Body of pancreas (tissue), 4 donors: ENCODE data around the gene CXCL8. TPM values are rescaled to one million over a fixed set of nuclear protein-coding genes. Genes with fewer than 3 reads are reported as not detected.
A peak's percentile ranks its signal among the peaks of the same experiment; 100 is the strongest.

Experiments used
- ATAC-seq: fragments of 150-250 bp; one replicate; pipeline ENCODE4 v1.9.1; 2016
- DNase-seq, 4 donors: peaks; one replicate each; pipeline ENCODE4 v3.0.0-alpha.2; 2019
- H3K27ac ChIP-seq, 4 donors: fragments of 200-600 bp; sonication (generic); 1 replicate in 3 of 4; 2 replicates in 1 of 4; pipeline versions ENCODE4 v1.5.1 to v1.6.1; 2016 to 2019; ENCODE audit warnings: mild to moderate bottlenecking in 1 of 4, mixed read lengths in 1 of 4, moderate library complexity in 1 of 4
- H3K27me3 ChIP-seq, 2 donors: fragments of 200-600 bp; sonication (generic); one replicate each; pipeline ENCODE4 v1.6.0; 2016; ENCODE audit warnings: mild to moderate bottlenecking in 1 of 2
- H3K36me3 ChIP-seq, 2 donors: fragments of 200-600 bp; sonication (generic); replicated peaks in 1 of 2; 2 replicates each; pipeline ENCODE4 v1.5.1; 2016; ENCODE audit warnings: low read depth in 2 of 2; ENCODE audit not compliant: insufficient read depth in 1 of 2
- H3K4me1 ChIP-seq: fragments of 200-600 bp; sonication (generic); one replicate; pipeline ENCODE4 v1.6.0; 2016
- H3K4me3 ChIP-seq, 2 donors: fragments of 200-600 bp; sonication (generic); 1 replicate in 1 of 2; 2 replicates in 1 of 2; pipeline ENCODE4 v1.5.1; 2016 to 2019
- H3K9me3 ChIP-seq, 3 donors: fragments of 200-600 bp; sonication (generic); 1 replicate in 2 of 3; 2 replicates in 1 of 3; pipeline ENCODE4 v1.5.1; 2016
- POLR2A ChIP-seq, 3 donors: fragments of 450-650 bp; IDR thresholded peaks; one replicate each; pipeline ENCODE4 v1.6.1; 2016; ENCODE audit warnings: antibody characterized with exemption in 3 of 3, mild to moderate bottlenecking in 2 of 3
- WGBS, 2 donors: methylation state at CpG; one replicate each; pipeline ENCODE4 v1.1.5; 2017; 5-methylcytosine and 5-hydroxymethylcytosine counted together
- intact Hi-C: fragments of 100-400 bp; cut with DNase I; formaldehyde crosslinking; loops from one replicate; pipeline ENCODE4 v1.15.1; 2023
- total RNA-seq, 2 donors: library from RNA; depleted of rRNA; stranded (reverse); fragments of >200 nt; gene quantifications; one replicate each; pipeline ENCODE4 v1.1.0, GENCODE V29; 2016
- TF ChIP-seq, protein P1 (sequence below), 7 experiments: fragments of 450-650 bp in 4 of 7; fragments of 200-600 bp in 3 of 7; sonication (generic) in 3 of 7; IDR thresholded peaks; one replicate each; pipeline ENCODE4 v1.5.1; 2016 to 2019; ENCODE audit warnings: antibody characterized with exemption in 7 of 7

Gene CXCL8
- total RNA-seq, 2 donors from 2014 or later: 3.9 to 12.9 TPM

- 32 to 39% methylated on average over 1 of the region's 1 CpG for WGBS, 2 donors
- Histone ChIP-seq H3K36me3 (no peaks in the 10 kb centered on the region), H3K4me1 (peaks cover 12% of the 10 kb centered on the region), H3K4me3 (no peak overlapping the region), H3K27ac (no peak overlapping the region), H3K9me3 (no peaks in the 10 kb centered on the region), H3K27me3 (no peaks in the 10 kb centered on the region)
- ATAC-seq (no peak), DNase-seq (no peak)
- intact Hi-C loops: no loop called here
- TF ChIP-seq POLR2A (IDR thresholded peaks at IDR 0.05): no peak
- TF ChIP-seq, protein P1, sequence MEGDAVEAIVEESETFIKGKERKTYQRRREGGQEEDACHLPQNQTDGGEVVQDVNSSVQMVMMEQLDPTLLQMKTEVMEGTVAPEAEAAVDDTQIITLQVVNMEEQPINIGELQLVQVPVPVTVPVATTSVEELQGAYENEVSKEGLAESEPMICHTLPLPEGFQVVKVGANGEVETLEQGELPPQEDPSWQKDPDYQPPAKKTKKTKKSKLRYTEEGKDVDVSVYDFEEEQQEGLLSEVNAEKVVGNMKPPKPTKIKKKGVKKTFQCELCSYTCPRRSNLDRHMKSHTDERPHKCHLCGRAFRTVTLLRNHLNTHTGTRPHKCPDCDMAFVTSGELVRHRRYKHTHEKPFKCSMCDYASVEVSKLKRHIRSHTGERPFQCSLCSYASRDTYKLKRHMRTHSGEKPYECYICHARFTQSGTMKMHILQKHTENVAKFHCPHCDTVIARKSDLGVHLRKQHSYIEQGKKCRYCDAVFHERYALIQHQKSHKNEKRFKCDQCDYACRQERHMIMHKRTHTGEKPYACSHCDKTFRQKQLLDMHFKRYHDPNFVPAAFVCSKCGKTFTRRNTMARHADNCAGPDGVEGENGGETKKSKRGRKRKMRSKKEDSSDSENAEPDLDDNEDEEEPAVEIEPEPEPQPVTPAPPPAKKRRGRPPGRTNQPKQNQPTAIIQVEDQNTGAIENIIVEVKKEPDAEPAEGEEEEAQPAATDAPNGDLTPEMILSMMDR (IDR thresholded peaks at IDR 0.05): no peak
Observed at GRCh38 chr4:73732759-73733431, 7.5 kb upstream of the CXCL8 start.

DNA sequence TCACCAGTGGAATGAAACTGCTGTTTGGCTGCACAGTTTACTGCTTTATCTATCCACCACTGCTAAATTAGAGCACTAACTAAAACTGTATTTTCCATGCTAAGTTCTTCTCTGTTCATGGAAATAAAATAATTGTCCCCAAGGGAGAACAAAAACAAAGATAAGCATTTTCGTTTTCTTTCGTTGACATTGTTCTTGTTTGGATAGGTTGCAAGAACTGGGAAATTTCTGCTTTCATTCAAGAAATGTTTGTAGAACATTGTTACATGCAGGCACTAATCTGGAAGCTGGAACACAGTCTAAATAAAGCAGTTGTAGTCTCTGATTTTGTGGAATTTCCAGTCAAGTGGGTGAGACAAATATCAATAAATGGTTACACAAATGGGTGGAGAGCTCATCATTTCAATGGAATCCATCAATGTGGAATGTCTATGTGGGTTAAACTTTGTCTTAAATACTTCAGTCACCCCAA lies 5.8 kb upstream of the CXCL8 start:
- TF ChIP-seq POLR2A (IDR thresholded peaks at IDR 0.05): no peak
- TF ChIP-seq, protein P1 (IDR thresholded peaks at IDR 0.05): no peak

GRCh38 chr4:73735231-73735630 lies 5.1 kb upstream of the CXCL8 start:
- intact Hi-C loops: no loop called here
- WGBS, 2 donors: 75% methylated on average over 3 of the region's 3 CpGs
- no peak for ATAC-seq

More for the DNA sequence above, 5.8 kb upstream of the CXCL8 start:
- no peaks in the 10 kb centered on the region for H3K9me3 ChIP-seq
- intact Hi-C loops: no loop called here
- 5 to 10% methylated on average over 2 of the region's 2 CpGs for WGBS, 2 donors
- H3K4me3 ChIP-seq: no peak overlapping the region
- ATAC-seq (peak; percentile 18), DNase-seq (no peak)
- H3K27ac ChIP-seq: peak overlapping the region in 1 of 4 donors; percentile 17
- peaks cover 12% of the 10 kb centered on the region for H3K4me1 ChIP-seq
- H3K36me3 ChIP-seq: no peaks in the 10 kb centered on the region
- H3K27me3 ChIP-seq: no peaks in the 10 kb centered on the region

GRCh38 chr4:73741031-73741749 lies 821 bp downstream of the CXCL8 start:
- no peak for DNase-seq
- no peak for ATAC-seq
- no peak overlapping the region for H3K4me3 ChIP-seq
- no peaks in the 10 kb centered on the region for H3K27me3 ChIP-seq
- intact Hi-C loops: no loop called here
- 43% methylated on average over 2 of the region's 2 CpGs for WGBS, 2 donors
- H3K36me3 ChIP-seq: no peaks in the 10 kb centered on the region
- no peaks in the 10 kb centered on the region for H3K9me3 ChIP-seq
- no peak overlapping the region for H3K27ac ChIP-seq
- peaks cover 11% of the 10 kb centered on the region for H3K4me1 ChIP-seq
- TF ChIP-seq, protein P1 (IDR thresholded peaks at IDR 0.05): no peak
- no peak for TF ChIP-seq POLR2A (IDR thresholded peaks at IDR 0.05)

More at GRCh38 chr4:73735231-73735630, 5.1 kb upstream of the CXCL8 start:
- Histone ChIP-seq H3K27me3 (no peaks in the 10 kb centered on the region), H3K9me3 (no peaks in the 10 kb centered on the region), H3K4me1 (peaks cover 12% of the 10 kb centered on the region), H3K4me3 (no peak overlapping the region), H3K27ac (peak overlapping the region in 1 of 4 donors; percentile 17), H3K36me3 (no peaks in the 10 kb centered on the region)
- no peak for TF ChIP-seq POLR2A (IDR thresholded peaks at IDR 0.05)
- TF ChIP-seq, protein P1 (IDR thresholded peaks at IDR 0.05): no peak
- DNase-seq: no peak
